ENCODE measurements around the gene NDUFAF5.
A peak's percentile ranks its signal among the peaks of the same experiment; 100 is the strongest.

Gene NDUFAF5

DNA sequence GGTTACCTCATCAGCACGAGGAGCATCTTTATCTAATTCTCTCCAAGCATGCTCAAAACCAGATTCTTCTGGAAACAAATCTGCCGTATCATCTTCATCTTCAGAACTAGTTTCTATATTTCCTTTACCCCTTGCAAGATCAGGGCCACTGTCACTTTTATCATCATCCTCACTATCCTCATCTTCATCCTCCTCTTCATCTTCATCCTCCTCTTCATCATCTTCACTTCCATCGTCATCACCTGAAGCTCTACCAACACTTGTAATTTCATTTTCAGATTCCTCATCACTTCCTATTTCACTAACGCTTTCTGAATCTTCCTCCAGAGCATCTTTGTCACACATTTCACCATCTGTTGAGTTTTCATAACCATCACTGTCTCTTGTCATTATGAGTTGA is 9.0 kb upstream of the NDUFAF5 start:
- no peak overlapping the region for H3K4me2 ChIP-seq (ENCODE audit: low read length)
- no peaks in the 10 kb centered on the region for H3K36me3 ChIP-seq (ENCODE audit: control insufficient read depth, insufficient read depth, low read length)
- no peaks in the 10 kb centered on the region for H3K4me1 ChIP-seq
- H3K9ac ChIP-seq, result no peak overlapping the region
- no peak overlapping the region for H3K4me3 ChIP-seq (ENCODE audit: low read depth, low read length)
- no peaks in the 10 kb centered on the region for H3K9me3 ChIP-seq (ENCODE audit: control insufficient read depth, low read length)
- TF ChIP-seq, protein P1, sequence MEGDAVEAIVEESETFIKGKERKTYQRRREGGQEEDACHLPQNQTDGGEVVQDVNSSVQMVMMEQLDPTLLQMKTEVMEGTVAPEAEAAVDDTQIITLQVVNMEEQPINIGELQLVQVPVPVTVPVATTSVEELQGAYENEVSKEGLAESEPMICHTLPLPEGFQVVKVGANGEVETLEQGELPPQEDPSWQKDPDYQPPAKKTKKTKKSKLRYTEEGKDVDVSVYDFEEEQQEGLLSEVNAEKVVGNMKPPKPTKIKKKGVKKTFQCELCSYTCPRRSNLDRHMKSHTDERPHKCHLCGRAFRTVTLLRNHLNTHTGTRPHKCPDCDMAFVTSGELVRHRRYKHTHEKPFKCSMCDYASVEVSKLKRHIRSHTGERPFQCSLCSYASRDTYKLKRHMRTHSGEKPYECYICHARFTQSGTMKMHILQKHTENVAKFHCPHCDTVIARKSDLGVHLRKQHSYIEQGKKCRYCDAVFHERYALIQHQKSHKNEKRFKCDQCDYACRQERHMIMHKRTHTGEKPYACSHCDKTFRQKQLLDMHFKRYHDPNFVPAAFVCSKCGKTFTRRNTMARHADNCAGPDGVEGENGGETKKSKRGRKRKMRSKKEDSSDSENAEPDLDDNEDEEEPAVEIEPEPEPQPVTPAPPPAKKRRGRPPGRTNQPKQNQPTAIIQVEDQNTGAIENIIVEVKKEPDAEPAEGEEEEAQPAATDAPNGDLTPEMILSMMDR (IDR thresholded peaks at IDR 0.05), result no peak
- no peaks in the 10 kb centered on the region for H3K27me3 ChIP-seq (ENCODE audit: control insufficient read depth, insufficient read depth, low read length)
- no peak overlapping the region for H3K27ac ChIP-seq
- H2AFZ ChIP-seq, result no peak overlapping the region
- no peaks in the 10 kb centered on the region for H3K79me2 ChIP-seq

DNA sequence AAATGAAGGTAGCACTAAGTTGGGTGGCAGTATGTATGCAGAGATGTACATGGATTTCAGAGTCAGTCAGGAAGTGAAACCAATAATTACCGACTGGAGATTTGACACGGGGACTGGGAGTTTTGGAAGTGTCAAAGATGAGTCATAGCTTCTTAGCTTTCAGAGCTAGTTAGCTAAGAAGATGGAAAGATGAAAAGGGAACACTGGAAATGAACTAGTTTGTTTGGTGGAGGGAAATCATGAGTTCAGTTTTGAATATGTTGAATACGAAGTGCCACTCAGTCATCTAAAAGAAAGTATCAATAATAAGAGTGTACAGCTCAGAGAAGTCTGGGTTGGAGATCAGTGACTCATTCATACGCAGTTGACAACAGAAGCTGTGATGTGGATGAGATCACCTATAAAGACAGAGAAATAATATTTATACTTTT is 7.6 kb upstream of the NDUFAF5 start:
- Histone ChIP-seq H3K9me3 (ENCODE audit: control insufficient read depth, low read length) (no peaks in the 10 kb centered on the region), H3K4me3 (ENCODE audit: low read depth, low read length) (no peak overlapping the region), H3K27ac (no peak overlapping the region), H3K79me2 (no peaks in the 10 kb centered on the region), H2AFZ (no peak overlapping the region), H3K9ac (no peak overlapping the region), H3K4me1 (no peaks in the 10 kb centered on the region), H3K36me3 (ENCODE audit: control insufficient read depth, insufficient read depth, low read length) (no peaks in the 10 kb centered on the region), H3K27me3 (ENCODE audit: control insufficient read depth, insufficient read depth, low read length) (no peaks in the 10 kb centered on the region), H3K4me2 (ENCODE audit: low read length) (no peak overlapping the region)
- TF ChIP-seq, protein P1 (IDR thresholded peaks at IDR 0.05), result no peak

DNA sequence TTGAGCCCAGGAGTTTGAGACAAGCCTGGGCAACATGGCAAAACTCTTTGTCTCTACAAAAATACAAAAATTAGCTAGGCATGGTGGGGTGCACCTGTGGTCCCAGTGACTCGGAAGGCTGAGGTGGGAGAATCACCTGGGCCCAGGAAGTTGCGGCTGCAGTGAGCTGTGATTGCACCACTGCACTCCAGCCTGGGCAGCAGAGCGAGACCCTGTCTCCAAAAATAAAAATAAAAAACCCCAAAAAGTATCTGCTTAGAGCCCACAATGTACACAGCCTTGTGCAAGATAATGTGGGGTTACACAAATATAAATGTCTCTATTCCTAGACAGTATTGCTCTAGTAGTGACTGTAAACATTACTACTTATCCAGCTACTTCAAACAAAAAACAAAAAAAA is 6.0 kb upstream of the NDUFAF5 start:
- no peaks in the 10 kb centered on the region for H3K36me3 ChIP-seq (ENCODE audit: control insufficient read depth, insufficient read depth, low read length)
- H3K79me2 ChIP-seq, result no peaks in the 10 kb centered on the region
- no peak overlapping the region for H3K4me3 ChIP-seq (ENCODE audit: low read depth, low read length)
- no peaks in the 10 kb centered on the region for H3K9me3 ChIP-seq (ENCODE audit: control insufficient read depth, low read length)
- H3K27me3 ChIP-seq (ENCODE audit: control insufficient read depth, insufficient read depth, low read length), result no peaks in the 10 kb centered on the region
- TF ChIP-seq, protein P1 (IDR thresholded peaks at IDR 0.05), result no peak
- H3K4me2 ChIP-seq (ENCODE audit: low read length), result no peak overlapping the region
- H3K27ac ChIP-seq, result no peak overlapping the region
- no peak overlapping the region for H2AFZ ChIP-seq
- H3K4me1 ChIP-seq, result no peaks in the 10 kb centered on the region
- H3K9ac ChIP-seq, result no peak overlapping the region

DNA sequence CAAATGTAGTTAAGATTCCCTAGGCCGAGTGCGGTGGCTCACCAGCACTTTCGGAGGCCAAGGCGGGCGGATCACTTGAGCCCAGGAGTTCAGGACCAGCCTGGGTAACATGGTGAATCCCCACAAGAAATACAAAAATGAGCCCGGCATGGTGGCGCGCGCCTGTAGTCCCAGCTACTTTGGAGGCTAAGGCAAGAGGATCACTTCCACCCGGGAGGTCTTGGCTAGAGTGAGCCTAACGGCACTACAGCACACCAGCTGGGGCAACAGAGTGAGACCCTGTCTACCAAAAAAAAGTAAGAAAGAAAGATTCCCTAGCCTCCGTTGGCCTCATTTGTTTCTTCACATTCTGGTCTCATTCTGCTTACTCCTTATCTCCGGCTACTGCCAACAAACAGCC is 1.3 kb upstream of the NDUFAF5 start:
- Histone ChIP-seq H3K4me3 (ENCODE audit: low read depth, low read length) (no peak overlapping the region), H3K27me3 (ENCODE audit: control insufficient read depth, insufficient read depth, low read length) (no peaks in the 10 kb centered on the region), H3K9me3 (ENCODE audit: control insufficient read depth, low read length) (no peaks in the 10 kb centered on the region), H2AFZ (no peak overlapping the region), H3K4me1 (peaks cover 5% of the 10 kb centered on the region), H3K4me2 (ENCODE audit: low read length) (no peak overlapping the region), H3K27ac (no peak overlapping the region), H3K9ac (no peak overlapping the region), H3K36me3 (ENCODE audit: control insufficient read depth, insufficient read depth, low read length) (no peaks in the 10 kb centered on the region), H3K79me2 (peaks cover 18% of the 10 kb centered on the region)
- TF ChIP-seq, protein P1 (IDR thresholded peaks at IDR 0.05), result no peak

DNA sequence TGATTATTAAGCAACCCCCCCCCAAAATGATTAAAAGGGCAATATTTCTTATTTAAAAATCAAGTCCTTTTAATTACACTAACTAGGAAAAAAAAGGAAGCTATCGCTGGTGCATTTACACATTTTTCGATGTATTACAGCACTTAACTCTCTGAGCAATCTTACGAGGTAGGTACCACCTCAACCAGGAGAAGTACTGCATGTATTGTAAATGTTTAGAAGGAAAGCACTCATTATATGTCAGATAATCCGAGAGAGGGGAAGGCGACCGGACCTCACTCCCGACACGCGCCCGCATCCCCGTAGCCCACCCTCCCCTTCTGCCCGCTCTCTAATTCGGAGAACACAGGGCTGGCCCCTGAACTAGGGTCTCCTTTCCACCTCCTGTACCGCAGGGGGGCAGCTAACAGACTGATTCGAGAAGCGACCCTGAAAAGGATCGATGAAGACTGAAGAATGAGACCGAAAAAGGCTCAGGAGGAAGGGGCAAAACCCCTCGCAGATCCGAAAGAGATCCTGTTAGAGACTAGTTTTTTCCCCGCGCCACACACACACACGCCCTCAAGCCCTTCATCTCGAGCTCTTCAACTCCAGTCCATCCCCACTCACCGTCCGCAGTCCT is 446 bp upstream of the NDUFAF5 start:
- Histone ChIP-seq H3K9me3 (ENCODE audit: control insufficient read depth, low read length) (no peaks in the 10 kb centered on the region), H3K9ac (peak overlapping the region; percentile 79), H3K79me2 (peaks cover 20% of the 10 kb centered on the region), H3K4me2 (ENCODE audit: low read length) (peak overlapping the region; percentile 84), H3K27ac (peak overlapping the region; percentile 85), H3K27me3 (ENCODE audit: control insufficient read depth, insufficient read depth, low read length) (no peaks in the 10 kb centered on the region), H2AFZ (peak overlapping the region; percentile 92), H3K4me1 (peaks cover 5% of the 10 kb centered on the region), H3K36me3 (ENCODE audit: control insufficient read depth, insufficient read depth, low read length) (no peaks in the 10 kb centered on the region), H3K4me3 (ENCODE audit: low read depth, low read length) (peak overlapping the region; percentile 97)
- TF ChIP-seq, protein P1 (IDR thresholded peaks at IDR 0.05), result no peak
